Mesothelial cell of epicardium (in vitro differentiated cells): ENCODE results near the gene RAD23B. TPM values are rescaled to one million over a fixed set of nuclear protein-coding genes. Genes with fewer than 3 reads are reported as not detected.

Experiments
- DNase-seq, 2 experiments: peaks; one replicate each; pipeline ENCODE4 v3.0.0; 2021; ENCODE audit warnings: low spot score in 2 of 2; ENCODE audit not compliant: unreplicated experiment in 2 of 2
- H3K27ac Mint-ChIP-seq: 2 replicates; pipeline ENCODE4 v1.8.0; 2021; ENCODE audit warnings: mixed read lengths
- H3K27me3 Mint-ChIP-seq: 2 replicates; pipeline ENCODE4 v1.8.0; 2021; ENCODE audit warnings: low read depth, mixed read lengths
- H3K36me3 Mint-ChIP-seq: 2 replicates; pipeline ENCODE4 v1.8.0; 2021; ENCODE audit warnings: mixed read lengths
- H3K4me1 Mint-ChIP-seq: 2 replicates; pipeline ENCODE4 v1.8.0; 2021; ENCODE audit warnings: mixed read lengths
- H3K4me3 Mint-ChIP-seq: 2 replicates; pipeline ENCODE4 v1.8.0; 2021; ENCODE audit warnings: mild to moderate bottlenecking, moderate library complexity, mixed read lengths
- H3K9me3 Mint-ChIP-seq: 2 replicates; pipeline ENCODE4 v1.8.0; 2021; ENCODE audit warnings: mixed read lengths
- CTCF ChIP-seq: fragments of 200-600 bp; sonication (generic); IDR thresholded peaks from one replicate; pipeline ENCODE4 v1.5.0; 2021; ENCODE audit warnings: antibody characterized with exemption; ENCODE audit not compliant: unreplicated experiment
- total RNA-seq: library from RNA; stranded (reverse); gene quantifications from 3 replicates; pipeline ENCODE4 v1.2.1, GENCODE V29; 2021

Gene RAD23B
- total RNA-seq, 1 donor from 2014 or later, result 101 TPM

GRCh38 chr9:107288701-107289100 is 5.6 kb downstream of the RAD23B start:
- no peaks in the 10 kb centered on the region for H3K27me3 Mint-ChIP-seq
- H3K4me3 Mint-ChIP-seq, result no peak overlapping the region
- H3K9me3 Mint-ChIP-seq, result no peaks in the 10 kb centered on the region
- H3K36me3 Mint-ChIP-seq, result no peaks in the 10 kb centered on the region
- H3K27ac Mint-ChIP-seq, result peak overlapping the region; percentile 30
- peaks cover 44% of the 10 kb centered on the region for H3K4me1 Mint-ChIP-seq
- no peak for DNase-seq
- TF ChIP-seq CTCF, result no peak

GRCh38 chr9:107290619-107291018 is 7.5 kb downstream of the RAD23B start:
- no peak for DNase-seq
- TF ChIP-seq CTCF, result no peak
- H3K4me1 Mint-ChIP-seq, result peaks cover 51% of the 10 kb centered on the region
- H3K27ac Mint-ChIP-seq, result peak overlapping the region; percentile 3
- no peak overlapping the region for H3K4me3 Mint-ChIP-seq
- no peaks in the 10 kb centered on the region for H3K36me3 Mint-ChIP-seq
- H3K9me3 Mint-ChIP-seq, result no peaks in the 10 kb centered on the region
- no peaks in the 10 kb centered on the region for H3K27me3 Mint-ChIP-seq

- no peak overlapping the region for H3K4me3 Mint-ChIP-seq
Observed at GRCh38 chr9:107292821-107293542, 9.9 kb downstream of the RAD23B start.

GRCh38 chr9:107293543-107294085 is 10.5 kb downstream of the RAD23B start:
- no peaks in the 10 kb centered on the region for H3K36me3 Mint-ChIP-seq
- no peak for TF ChIP-seq CTCF
- H3K4me1 Mint-ChIP-seq, result peaks cover 39% of the 10 kb centered on the region
- no peaks in the 10 kb centered on the region for H3K27me3 Mint-ChIP-seq
- H3K27ac Mint-ChIP-seq, result no peak overlapping the region
- H3K9me3 Mint-ChIP-seq, result no peaks in the 10 kb centered on the region
- DNase-seq, result no peak
- no peak overlapping the region for H3K4me3 Mint-ChIP-seq

More at GRCh38 chr9:107292821-107293542, 9.9 kb downstream of the RAD23B start:
- no peak for TF ChIP-seq CTCF
- Mint-ChIP-seq H3K9me3 (no peaks in the 10 kb centered on the region), H3K36me3 (no peaks in the 10 kb centered on the region), H3K27me3 (no peaks in the 10 kb centered on the region), H3K4me1 (peaks cover 42% of the 10 kb centered on the region), H3K27ac (no peak overlapping the region)
- DNase-seq, result no peak

- DNase-seq, result no peak
- H3K27ac Mint-ChIP-seq, result peak overlapping the region; percentile 40
- no peak for TF ChIP-seq CTCF
- H3K27me3 Mint-ChIP-seq, result no peaks in the 10 kb centered on the region
- no peaks in the 10 kb centered on the region for H3K36me3 Mint-ChIP-seq
- peaks cover 33% of the 10 kb centered on the region for H3K4me1 Mint-ChIP-seq
- H3K4me3 Mint-ChIP-seq, result no peak overlapping the region
- H3K9me3 Mint-ChIP-seq, result no peaks in the 10 kb centered on the region
Observed at GRCh38 chr9:107294756-107295155, 11.7 kb downstream of the RAD23B start.
